HL-60 (cell line): Measurements from ENCODE around the gene CACNA1S.

Source experiments
- CTCF ChIP-seq: IDR thresholded peaks from one replicate; pipeline ENCODE4 v1.5.1; 2011; ENCODE audit warnings: low read length, control low read depth, inconsistent platforms; ENCODE audit not compliant: insufficient read depth
- POLR2AphosphoS5 ChIP-seq: IDR thresholded peaks from 2 replicates; pipeline ENCODE4 v1.6.1; 2012; ENCODE audit warnings: low read depth

GRCh38 chr1:201059401-201059800 is 52.8 kb downstream of the CACNA1S start:
- TF ChIP-seq CTCF (no peak), POLR2AphosphoS5 (no peak)
